HG02610 (cell line): ENCODE measurements around the gene PCGF3.
"Not testable (repeated sequence)": the region's sequence is repeated elsewhere in the genome, so short reads cannot be mapped to it uniquely, and the experiment has no call there.

Experiments used
- ATAC-seq: cut with Tn5 transposase; IDR thresholded peaks from one replicate; pipeline ENCODE4 v1.9.1; 2021; ENCODE audit warnings: mild to moderate bottlenecking, moderate library complexity; ENCODE audit not compliant: unreplicated experiment

The PCGF3 gene

GRCh38 chr4:682490-683172 lies 23.0 kb upstream of the PCGF3 start:
- ATAC-seq = no peak

- no peak for ATAC-seq
These were observed 22.3 kb upstream of the PCGF3 start for GRCh38 chr4:683247-683897.

GRCh38 chr4:683982-684622 lies 21.5 kb upstream of the PCGF3 start:
- ATAC-seq = no peak

GRCh38 chr4:684623-685327 lies 20.9 kb upstream of the PCGF3 start:
- no peak for ATAC-seq

GRCh38 chr4:685679-686412 lies 19.8 kb upstream of the PCGF3 start:
- ATAC-seq = no peak

- no peak for ATAC-seq
These were observed 19.1 kb upstream of the PCGF3 start for GRCh38 chr4:686413-687040.

GRCh38 chr4:687048-687970 lies 18.3 kb upstream of the PCGF3 start:
- ATAC-seq = no peak

- no peak for ATAC-seq
These were observed 17.4 kb upstream of the PCGF3 start for GRCh38 chr4:687971-688853.

- no peak for ATAC-seq
These were observed 16.6 kb upstream of the PCGF3 start, which contains the start of gene SLC49A3 for GRCh38 chr4:688854-689681. SLC49A3 (minus strand) TSS chr4:689151; CDS start chr4:689127, 24 bp downstream.

- ATAC-seq = no peak
These were observed 15.9 kb upstream of the PCGF3 start for GRCh38 chr4:689723-690122.

GRCh38 chr4:692771-693554 lies 12.7 kb upstream of the PCGF3 start:
- no peak for ATAC-seq

- not testable (repeated sequence) for ATAC-seq
These were observed 11.2 kb upstream of the PCGF3 start for GRCh38 chr4:694341-694940.

GRCh38 chr4:699816-700580 lies 5.6 kb upstream of the PCGF3 start:
- no peak for ATAC-seq

GRCh38 chr4:700587-701264 lies 4.9 kb upstream of the PCGF3 start:
- no peak for ATAC-seq

- no peak for ATAC-seq
These were observed 3.0 kb upstream of the PCGF3 start for GRCh38 chr4:702618-703048.
